ENCODE results near the gene NPHP3.
"Not testable (repeated sequence)": the region's sequence is repeated elsewhere in the genome, so short reads cannot be mapped to it uniquely, and the experiment has no call there.

Gene NPHP3

GRCh38 chr3:132641837-132642538 lies 80.2 kb downstream of the NPHP3 start:
- peak; percentile 62 for DNase-seq (ENCODE audit: low spot score)

- DNase-seq (ENCODE audit: low spot score) = not testable (repeated sequence)
These were observed 80.8 kb downstream of the NPHP3 start for GRCh38 chr3:132641427-132641826.

GRCh38 chr3:132638706-132639105 lies 83.5 kb downstream of the NPHP3 start:
- no peak for DNase-seq (ENCODE audit: low spot score)

GRCh38 chr3:132637590-132637989 lies 84.6 kb downstream of the NPHP3 start:
- no peak for DNase-seq (ENCODE audit: low spot score)

GRCh38 chr3:132635052-132635451 lies 87.2 kb downstream of the NPHP3 start:
- DNase-seq (ENCODE audit: low spot score) = no peak

Measured in cerebellar cortex (tissue), 1 donor.